K562 (cell line): Measurements from ENCODE around the gene MYO1B. TPM values are rescaled to one million over a fixed set of nuclear protein-coding genes. Genes with fewer than 3 reads are reported as not detected.

ENCODE experiments used
- ATAC-seq: fragments of 200-7000 bp; cut with Tn5 transposase; 3 replicates; pipeline ENCODE4 v1.9.1; 2020; ENCODE audit warnings: moderate library complexity
- BruUV-seq: library from RNA; stranded (reverse); fragments of 400-500 nt; replicated peaks from 2 replicates; lab custom pipeline; 2021; lab: Mats Ljungman, UMichigan
- CTCF ChIA-PET: fragments of 300-600 bp; formaldehyde crosslinking; extraction: SDS; loops from one replicate; lab custom pipeline; 2021; ENCODE audit warnings: low intra/inter-chr PET ratio; lab: Yijun Ruan, JAX
- POLR2A ChIA-PET: fragments of 300-600, 350-650 bp; sonication (Branson Sonifier 250); formaldehyde crosslinking; extraction: SDS; loops from one replicate; lab custom pipeline; 2021; ENCODE audit warnings: antibody characterized with exemption, inconsistent platforms; lab: Yijun Ruan, JAX
- DNase-seq, 4 experiments: peaks; one replicate each; pipeline versions ENCODE4 v3.0.0 to v3.0.0-alpha.2; 2011 to 2018; ENCODE audit warnings: low spot score in 3 of 4, mixed read lengths in 3 of 4; ENCODE audit errors: extremely low read depth in 1 of 4
- FAIRE-seq: peaks from 2 replicates; lab custom pipeline; 2011; peaks lifted over from hg19 to GRCh38; lab: Jason Lieb, UNC
- H2AFZ ChIP-seq: 2 replicates; pipeline ENCODE4 v1.6.0; 2011; ENCODE audit warnings: low read depth, low read length, control low read depth, inconsistent platforms
- H3K27ac ChIP-seq: fragments of 200-600 bp; 3 replicates; pipeline ENCODE4 v1.8.0; 2011; ENCODE audit warnings: low read depth, mild to moderate bottlenecking, control low read depth, inconsistent platforms, low read length, moderate library complexity, mixed read lengths; ENCODE audit errors: extremely low read depth
- H3K27me3 ChIP-seq, 2 experiments: fragments of 300-600 bp in 1 of 2; 2 replicates in 1 of 2; 3 replicates in 1 of 2; pipeline versions ENCODE4 v1.6.0 to v1.8.0; 2011; ENCODE audit warnings: inconsistent platforms in 2 of 2, low read length in 2 of 2, mild to moderate bottlenecking in 1 of 2, mixed read lengths in 1 of 2, moderate library complexity in 1 of 2; ENCODE audit not compliant: control insufficient read depth in 2 of 2, insufficient read depth in 2 of 2
- H3K36me3 ChIP-seq: fragments of 300-600 bp; 3 replicates; pipeline ENCODE4 v1.8.0; 2011; ENCODE audit warnings: mild to moderate bottlenecking, low read length, inconsistent platforms; ENCODE audit not compliant: control insufficient read depth, insufficient read depth
- H3K4me1 ChIP-seq, 2 experiments: fragments of 200-600 bp in 1 of 2; replicated peaks in 1 of 2; 2 replicates in 1 of 2; 3 replicates in 1 of 2; pipeline versions ENCODE4 v1.5.1 to v1.8.0; 2011; ENCODE audit warnings: inconsistent platforms in 2 of 2, low read length in 2 of 2, mild to moderate bottlenecking in 1 of 2, mixed read lengths in 1 of 2, moderate library complexity in 1 of 2; ENCODE audit not compliant: control insufficient read depth in 2 of 2, insufficient read depth in 2 of 2
- H3K4me2 ChIP-seq: 2 replicates; pipeline ENCODE4 v1.6.1; 2011; ENCODE audit warnings: low read length, control low read depth, inconsistent platforms, mixed read lengths; ENCODE audit not compliant: insufficient read depth
- H3K4me3 ChIP-seq: fragments of 200-600 bp; sonication (generic), shearing (Covaris generic); 2 replicates; pipeline ENCODE4 v1.5.1; 2016; ENCODE audit warnings: control low read depth, inconsistent platforms
- H3K79me2 ChIP-seq: fragments of 200-600 bp; 3 replicates; pipeline ENCODE4 v1.8.0; 2011; ENCODE audit warnings: low read length, inconsistent platforms; ENCODE audit not compliant: control insufficient read depth, insufficient read depth
- H3K9ac ChIP-seq, 2 experiments: 2 replicates each; pipeline versions ENCODE4 v1.6.0 to v1.6.1; 2011; ENCODE audit warnings: low read depth in 2 of 2, low read length in 2 of 2, control low read depth in 1 of 2, inconsistent platforms in 1 of 2, mild to moderate bottlenecking in 1 of 2, mixed read lengths in 1 of 2; ENCODE audit not compliant: insufficient read depth in 1 of 2
- H3K9me1 ChIP-seq: one replicate; pipeline ENCODE4 v1.6.0; 2011; ENCODE audit warnings: inconsistent platforms, mild to moderate bottlenecking, low read length, moderate library complexity; ENCODE audit not compliant: control insufficient read depth, insufficient read depth
- H3K9me3 ChIP-seq: replicated peaks from 2 replicates; pipeline ENCODE4 v1.5.1; 2011; ENCODE audit warnings: low read depth, low read length, inconsistent platforms; ENCODE audit not compliant: control insufficient read depth, insufficient read depth
- H4K20me1 ChIP-seq: replicated peaks from 2 replicates; pipeline ENCODE4 v1.6.1; 2011; ENCODE audit warnings: low read length, inconsistent platforms, mixed read lengths; ENCODE audit not compliant: control insufficient read depth, insufficient read depth
- CCNT2 ChIP-seq: IDR thresholded peaks from 2 replicates; pipeline ENCODE4 v1.6.1; 2011; ENCODE audit warnings: borderline replicate concordance, low read depth, mild to moderate bottlenecking, moderate library complexity, mixed read lengths, low read length; ENCODE audit not compliant: insufficient read length; ENCODE audit errors: extremely low read depth
- E2F3 ChIP-seq: fragments of 250-450 bp; sonication (Bioruptor Pico); IDR thresholded peaks from 2 replicates; pipeline ENCODE4 v1.4.0; 2020; ENCODE audit warnings: mild to moderate bottlenecking
- EGR1 ChIP-seq: fragments of 450-650 bp; conservative IDR thresholded peaks from 2 replicates; pipeline ENCODE4 v1.6.1; 2017; ENCODE audit warnings: mild to moderate bottlenecking
- GABPB1 ChIP-seq: sonication (generic); formaldehyde crosslinking; IDR thresholded peaks from 2 replicates; pipeline ENCODE4 v1.8.0; 2022; ENCODE audit warnings: mild to moderate bottlenecking, missing genetic modification reagents
- HNRNPH1 ChIP-seq: fragments of 200-400 bp; formaldehyde crosslinking; optimal IDR thresholded peaks from 2 replicates; pipeline ENCODE3; 2017; ENCODE audit warnings: low read depth, mild to moderate bottlenecking, low read length, moderate library complexity
- KAT7 ChIP-seq: sonication (generic); formaldehyde crosslinking; IDR thresholded peaks from 2 replicates; pipeline ENCODE4 v1.8.0; 2022; ENCODE audit warnings: missing genetic modification reagents, mild to moderate bottlenecking, borderline replicate concordance
- MCM3 ChIP-seq: fragments of 450-650 bp; IDR thresholded peaks from 2 replicates; pipeline ENCODE4 v1.6.1; 2016
- MLLT1 ChIP-seq, 2 experiments: fragments of 450-650 bp; IDR thresholded peaks; 2 replicates each; pipeline ENCODE4 v1.6.1; 2016
- POLR2AphosphoS5 ChIP-seq: IDR thresholded peaks from 2 replicates; pipeline ENCODE4 v1.6.1; 2011; ENCODE audit warnings: mild to moderate bottlenecking, low read depth, low read length, moderate library complexity; ENCODE audit not compliant: control insufficient read depth, insufficient read depth
- PYGO2 ChIP-seq: fragments of 450-650 bp; IDR thresholded peaks from 2 replicates; pipeline ENCODE4 v1.6.1; 2016; ENCODE audit warnings: mild to moderate bottlenecking, missing genetic modification characterization, moderate library complexity, missing compliant biosample characterization
- ZNF785 ChIP-seq: fragments of 250-450 bp; sonication (Bioruptor Pico); IDR thresholded peaks from 2 replicates; pipeline ENCODE4 v1.4.0; 2020; ENCODE audit warnings: mild to moderate bottlenecking
- WGBS: fragments of 100-300 bp; shearing (Covaris generic); methylation state at CpG from one replicate; pipeline ENCODE4 v1.1.6; 2016; ENCODE audit warnings: low coverage, mixed read lengths; ENCODE audit not compliant: insufficient coverage; ENCODE audit errors: missing lambda C conversion rate; 5-methylcytosine and 5-hydroxymethylcytosine counted together
- in situ Hi-C: fragments of 300-500 bp; cut with MboI; formaldehyde crosslinking; loops from 4 replicates; pipeline ENCODE4 v1.15.0; 2018; ENCODE audit warnings: inconsistent platforms, mixed read lengths
- intact Hi-C: fragments of 100-400 bp; cut with micrococcal nuclease; formaldehyde crosslinking; loops from 2 replicates; pipeline ENCODE4 v1.14.2; 2022
- polyA plus RNA-seq, 8 experiments: library from polyadenylated mRNA; depleted of rRNA in 4 of 8; stranded (reverse) in 5 of 8; unstranded in 3 of 8; fragments of >200 nt; fragmentation: Nextera tagmentation in 2 of 8; fragmentation: Illumina TruSeq in 1 of 8; extraction: Ambion mirVana in 2 of 8; extraction: Trizol in 1 of 8; gene quantifications; 2 replicates each; pipeline versions ENCODE4 v1.2.1 to v1.2.3, GENCODE V29; 2011 to 2014; ENCODE audit warnings: inconsistent platforms in 1 of 8, missing spikeins in 1 of 8
- total RNA-seq, 7 experiments: library from RNA; depleted of rRNA in 6 of 7; stranded (reverse); fragments of >200 nt in 6 of 7; fragmentation: Illumina TruSeq in 2 of 7; extraction: Trizol in 2 of 7; gene quantifications; 2 replicates each; pipeline versions ENCODE4 v1.2.1 to v1.2.3, GENCODE V29; 2011 to 2021; ENCODE audit warnings: low replicate concordance in 1 of 7
- TF ChIP-seq, protein P1 (sequence below): sonication (generic); formaldehyde crosslinking; IDR thresholded peaks from 2 replicates; pipeline ENCODE4 v1.5.0; 2020; ENCODE audit warnings: missing genetic modification reagents
- TF ChIP-seq, protein P2 (sequence below): sonication (generic); formaldehyde crosslinking; IDR thresholded peaks from 2 replicates; pipeline ENCODE4 v1.8.0; 2022; ENCODE audit warnings: mild to moderate bottlenecking, missing genetic modification reagents, borderline replicate concordance
- TF ChIP-seq, protein P3 (sequence below): fragments of 200-800 bp; sonication (Bioruptor generic); IDR thresholded peaks from 2 replicates; pipeline ENCODE4 v1.6.1; 2017; ENCODE audit warnings: missing genetic modification characterization, missing compliant biosample characterization
- TF ChIP-seq, protein P4 (sequence below): sonication (generic); formaldehyde crosslinking; IDR thresholded peaks from 2 replicates; pipeline ENCODE4 v1.8.0; 2022; ENCODE audit warnings: missing genetic modification reagents, mild to moderate bottlenecking, moderate library complexity, borderline replicate concordance

The MYO1B gene
- total and polyA plus RNA-seq, 9 of the 15 experiments (the other 6 are each of a cell fraction or from before 2014, with no cell fraction given): 0.04 to 0.33 (median 0.20) TPM; not detected in 5

GRCh38 chr2:191385416-191386160 lies 140.4 kb downstream of the MYO1B start:
- Histone ChIP-seq H3K9me1 (no peaks in the 10 kb centered on the region), H3K27me3 (no peaks in the 10 kb centered on the region), H3K9me3 (no peaks in the 10 kb centered on the region), H3K4me2 (no peak overlapping the region), H4K20me1 (no peaks in the 10 kb centered on the region), H3K79me2 (no peaks in the 10 kb centered on the region), H3K4me3 (no peak overlapping the region), H3K27ac (no peak overlapping the region), H3K9ac (no peak overlapping the region), H2AFZ (no peak overlapping the region), H3K36me3 (no peaks in the 10 kb centered on the region), H3K4me1 (no peaks in the 10 kb centered on the region)
- FAIRE-seq (no peak), ATAC-seq (no peak), DNase-seq (no peak)
- intact Hi-C loops: no loop called here
- no TSS peak for BruUV-seq
- 2% methylated on average over 6 of the region's 6 CpGs for WGBS
- ChIA-PET POLR2A (interaction anchor here (1.4 kb wide), 1 partner anchor 8 kb away, joined by 3 read pairs; no protein-coding TSS in a partner anchor), CTCF (no interaction called here)
- in situ Hi-C loops: no loop called here
- TF ChIP-seq CCNT2: no peak
- TF ChIP-seq, protein P1, sequence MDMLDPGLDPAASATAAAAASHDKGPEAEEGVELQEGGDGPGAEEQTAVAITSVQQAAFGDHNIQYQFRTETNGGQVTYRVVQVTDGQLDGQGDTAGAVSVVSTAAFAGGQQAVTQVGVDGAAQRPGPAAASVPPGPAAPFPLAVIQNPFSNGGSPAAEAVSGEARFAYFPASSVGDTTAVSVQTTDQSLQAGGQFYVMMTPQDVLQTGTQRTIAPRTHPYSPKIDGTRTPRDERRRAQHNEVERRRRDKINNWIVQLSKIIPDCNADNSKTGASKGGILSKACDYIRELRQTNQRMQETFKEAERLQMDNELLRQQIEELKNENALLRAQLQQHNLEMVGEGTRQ (CRISPR knock-in tag): no peak
- TF ChIP-seq E2F3: no peak
- no peak for TF ChIP-seq GABPB1
- TF ChIP-seq, protein P2, sequence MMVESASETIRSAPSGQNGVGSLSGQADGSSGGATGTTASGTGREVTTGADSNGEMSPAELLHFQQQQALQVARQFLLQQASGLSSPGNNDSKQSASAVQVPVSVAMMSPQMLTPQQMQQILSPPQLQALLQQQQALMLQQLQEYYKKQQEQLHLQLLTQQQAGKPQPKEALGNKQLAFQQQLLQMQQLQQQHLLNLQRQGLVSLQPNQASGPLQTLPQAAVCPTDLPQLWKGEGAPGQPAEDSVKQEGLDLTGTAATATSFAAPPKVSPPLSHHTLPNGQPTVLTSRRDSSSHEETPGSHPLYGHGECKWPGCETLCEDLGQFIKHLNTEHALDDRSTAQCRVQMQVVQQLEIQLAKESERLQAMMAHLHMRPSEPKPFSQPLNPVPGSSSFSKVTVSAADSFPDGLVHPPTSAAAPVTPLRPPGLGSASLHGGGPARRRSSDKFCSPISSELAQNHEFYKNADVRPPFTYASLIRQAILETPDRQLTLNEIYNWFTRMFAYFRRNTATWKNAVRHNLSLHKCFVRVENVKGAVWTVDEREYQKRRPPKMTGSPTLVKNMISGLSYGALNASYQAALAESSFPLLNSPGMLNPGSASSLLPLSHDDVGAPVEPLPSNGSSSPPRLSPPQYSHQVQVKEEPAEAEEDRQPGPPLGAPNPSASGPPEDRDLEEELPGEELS (CRISPR knock-in tag): no peak
- no peak for TF ChIP-seq ZNF785
- no peak for TF ChIP-seq MCM3
- no peak for TF ChIP-seq EGR1
- TF ChIP-seq MLLT1 (IDR thresholded peaks at IDR 0.05): no peak
- TF ChIP-seq KAT7 (CRISPR knock-in tag): no peak
- no peak for TF ChIP-seq POLR2AphosphoS5
- no peak for TF ChIP-seq PYGO2 (tag)
- no peak for TF ChIP-seq HNRNPH1
- TF ChIP-seq, protein P3, sequence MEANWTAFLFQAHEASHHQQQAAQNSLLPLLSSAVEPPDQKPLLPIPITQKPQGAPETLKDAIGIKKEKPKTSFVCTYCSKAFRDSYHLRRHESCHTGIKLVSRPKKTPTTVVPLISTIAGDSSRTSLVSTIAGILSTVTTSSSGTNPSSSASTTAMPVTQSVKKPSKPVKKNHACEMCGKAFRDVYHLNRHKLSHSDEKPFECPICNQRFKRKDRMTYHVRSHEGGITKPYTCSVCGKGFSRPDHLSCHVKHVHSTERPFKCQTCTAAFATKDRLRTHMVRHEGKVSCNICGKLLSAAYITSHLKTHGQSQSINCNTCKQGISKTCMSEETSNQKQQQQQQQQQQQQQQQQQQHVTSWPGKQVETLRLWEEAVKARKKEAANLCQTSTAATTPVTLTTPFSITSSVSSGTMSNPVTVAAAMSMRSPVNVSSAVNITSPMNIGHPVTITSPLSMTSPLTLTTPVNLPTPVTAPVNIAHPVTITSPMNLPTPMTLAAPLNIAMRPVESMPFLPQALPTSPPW: no peak
- TF ChIP-seq, protein P4, sequence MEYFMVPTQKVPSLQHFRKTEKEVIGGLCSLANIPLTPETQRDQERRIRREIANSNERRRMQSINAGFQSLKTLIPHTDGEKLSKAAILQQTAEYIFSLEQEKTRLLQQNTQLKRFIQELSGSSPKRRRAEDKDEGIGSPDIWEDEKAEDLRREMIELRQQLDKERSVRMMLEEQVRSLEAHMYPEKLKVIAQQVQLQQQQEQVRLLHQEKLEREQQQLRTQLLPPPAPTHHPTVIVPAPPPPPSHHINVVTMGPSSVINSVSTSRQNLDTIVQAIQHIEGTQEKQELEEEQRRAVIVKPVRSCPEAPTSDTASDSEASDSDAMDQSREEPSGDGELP (CRISPR knock-in tag): no peak
